HG03439 (cell line): ENCODE data around the gene TSHZ2.
"Not testable (repeated sequence)": the region's sequence is repeated elsewhere in the genome, so short reads cannot be mapped to it uniquely, and the experiment has no call there.

Experiments used
- ATAC-seq: cut with Tn5 transposase; IDR thresholded peaks from one replicate; pipeline ENCODE4 v1.9.1; 2021; ENCODE audit warnings: mild to moderate bottlenecking, moderate library complexity; ENCODE audit not compliant: unreplicated experiment

The TSHZ2 gene

GRCh38 chr20:53426766-53427312, 454.7 kb downstream of the TSHZ2 start:
- no peak for ATAC-seq

GRCh38 chr20:53427951-53428350, 455.8 kb downstream of the TSHZ2 start:
- ATAC-seq, result no peak

GRCh38 chr20:53428588-53428987, 456.4 kb downstream of the TSHZ2 start:
- ATAC-seq, result no peak

GRCh38 chr20:53428996-53429395, 456.8 kb downstream of the TSHZ2 start:
- ATAC-seq, result no peak

- ATAC-seq, result no peak
These were observed 462.5 kb downstream of the TSHZ2 start for GRCh38 chr20:53434662-53435061.

GRCh38 chr20:53436927-53437326, 464.8 kb downstream of the TSHZ2 start:
- not testable (repeated sequence) for ATAC-seq

- ATAC-seq, result no peak
These were observed 466.2 kb downstream of the TSHZ2 start for GRCh38 chr20:53438368-53438767.

- no peak for ATAC-seq
These were observed 466.9 kb downstream of the TSHZ2 start for GRCh38 chr20:53439046-53439445.

GRCh38 chr20:53439616-53440015, 467.5 kb downstream of the TSHZ2 start:
- no peak for ATAC-seq

- no peak for ATAC-seq
These were observed 472.4 kb downstream of the TSHZ2 start for GRCh38 chr20:53444401-53445149.

- no peak for ATAC-seq
These were observed 473.2 kb downstream of the TSHZ2 start for GRCh38 chr20:53445321-53445731.

GRCh38 chr20:53445932-53446331, 473.8 kb downstream of the TSHZ2 start:
- no peak for ATAC-seq

- no peak for ATAC-seq
These were observed 475.2 kb downstream of the TSHZ2 start for GRCh38 chr20:53447316-53447715.

GRCh38 chr20:53448426-53448825, 476.3 kb downstream of the TSHZ2 start:
- ATAC-seq, result no peak

GRCh38 chr20:53448875-53449274, 476.7 kb downstream of the TSHZ2 start:
- no peak for ATAC-seq

- ATAC-seq, result no peak
These were observed 480.9 kb downstream of the TSHZ2 start for GRCh38 chr20:53453076-53453475.

GRCh38 chr20:53454675-53455276, 482.6 kb downstream of the TSHZ2 start:
- ATAC-seq, result no peak

GRCh38 chr20:53463101-53463972, 491.2 kb downstream of the TSHZ2 start:
- no peak for ATAC-seq

- ATAC-seq, result no peak
These were observed 494.1 kb downstream of the TSHZ2 start for GRCh38 chr20:53466279-53466678.

- ATAC-seq, result no peak
These were observed 496.4 kb downstream of the TSHZ2 start for GRCh38 chr20:53468587-53468986.

- ATAC-seq, result not testable (repeated sequence)
These were observed 500.7 kb downstream of the TSHZ2 start for GRCh38 chr20:53472859-53473258.
